ENCODE measurements around the gene SMG1.
"Not testable (repeated sequence)": the region's sequence is repeated elsewhere in the genome, so short reads cannot be mapped to it uniquely, and the experiment has no call there.

SMG1 gene

GRCh38 chr16:18932243-18932987 is 6.2 kb upstream of the SMG1 start:
- no peak for FAIRE-seq

GRCh38 chr16:18931756-18932155 is 5.5 kb upstream of the SMG1 start:
- FAIRE-seq = no peak

GRCh38 chr16:18930095-18930494 is 3.9 kb upstream of the SMG1 start:
- not testable (repeated sequence) for FAIRE-seq

GRCh38 chr16:18928073-18928472 is 1.9 kb upstream of the SMG1 start:
- FAIRE-seq = not testable (repeated sequence)

GRCh38 chr16:18925215-18925985 is 808 bp downstream of the SMG1 start:
- not testable (repeated sequence) for FAIRE-seq

GRCh38 chr16:18923935-18924334 is 2.3 kb downstream of the SMG1 start:
- not testable (repeated sequence) for FAIRE-seq

- FAIRE-seq = not testable (repeated sequence)
Observed at GRCh38 chr16:18923124-18923523, 3.1 kb downstream of the SMG1 start.

GRCh38 chr16:18909585-18909984 is 16.6 kb downstream of the SMG1 start:
- not testable (repeated sequence) for FAIRE-seq

GRCh38 chr16:18908716-18909115 is 17.5 kb downstream of the SMG1 start:
- FAIRE-seq = not testable (repeated sequence)

GRCh38 chr16:18902778-18903177 is 23.4 kb downstream of the SMG1 start:
- FAIRE-seq = not testable (repeated sequence)

- FAIRE-seq = not testable (repeated sequence)
Observed at GRCh38 chr16:18902044-18902443, 24.2 kb downstream of the SMG1 start.

- FAIRE-seq = not testable (repeated sequence)
Observed at GRCh38 chr16:18901194-18901593, 25.0 kb downstream of the SMG1 start.

- FAIRE-seq = not testable (repeated sequence)
Observed at GRCh38 chr16:18884456-18884855, 41.8 kb downstream of the SMG1 start.

- not testable (repeated sequence) for FAIRE-seq
Observed at GRCh38 chr16:18877734-18878133, 48.5 kb downstream of the SMG1 start.

GRCh38 chr16:18877259-18877658 is 48.9 kb downstream of the SMG1 start:
- not testable (repeated sequence) for FAIRE-seq

- FAIRE-seq = not testable (repeated sequence)
Observed at GRCh38 chr16:18876301-18876700, 49.9 kb downstream of the SMG1 start.

- FAIRE-seq = not testable (repeated sequence)
Observed at GRCh38 chr16:18869043-18869771, 57.0 kb downstream of the SMG1 start.

GRCh38 chr16:18866277-18866823 is 59.9 kb downstream of the SMG1 start:
- not testable (repeated sequence) for FAIRE-seq

- not testable (repeated sequence) for FAIRE-seq
Observed at GRCh38 chr16:18862891-18863290, 63.3 kb downstream of the SMG1 start.

- no peak for FAIRE-seq
Observed at GRCh38 chr16:18855196-18855595, 71.0 kb downstream of the SMG1 start.

- FAIRE-seq = no peak
Observed at GRCh38 chr16:18853694-18854093, 72.5 kb downstream of the SMG1 start.

- no peak for FAIRE-seq
Observed at GRCh38 chr16:18852647-18853046, 73.6 kb downstream of the SMG1 start.

- no peak for FAIRE-seq
Observed at GRCh38 chr16:18846416-18846815, 79.8 kb downstream of the SMG1 start.
